Activated CD8-positive, alpha-beta memory T cell treated with anti-CD3 and anti-CD28 coated beads for 48 hours (primary cell): ENCODE data around the gene TSPAN8.
"Not testable (repeated sequence)": the region's sequence is repeated elsewhere in the genome, so short reads cannot be mapped to it uniquely, and the experiment has no call there.

Experiments used
- DNase-seq, 3 experiments: peaks; one replicate each; pipeline ENCODE4 v3.0.0-alpha.2; 2020; ENCODE audit warnings: low read depth in 2 of 3, low spot score in 2 of 3

The TSPAN8 gene

DNA sequence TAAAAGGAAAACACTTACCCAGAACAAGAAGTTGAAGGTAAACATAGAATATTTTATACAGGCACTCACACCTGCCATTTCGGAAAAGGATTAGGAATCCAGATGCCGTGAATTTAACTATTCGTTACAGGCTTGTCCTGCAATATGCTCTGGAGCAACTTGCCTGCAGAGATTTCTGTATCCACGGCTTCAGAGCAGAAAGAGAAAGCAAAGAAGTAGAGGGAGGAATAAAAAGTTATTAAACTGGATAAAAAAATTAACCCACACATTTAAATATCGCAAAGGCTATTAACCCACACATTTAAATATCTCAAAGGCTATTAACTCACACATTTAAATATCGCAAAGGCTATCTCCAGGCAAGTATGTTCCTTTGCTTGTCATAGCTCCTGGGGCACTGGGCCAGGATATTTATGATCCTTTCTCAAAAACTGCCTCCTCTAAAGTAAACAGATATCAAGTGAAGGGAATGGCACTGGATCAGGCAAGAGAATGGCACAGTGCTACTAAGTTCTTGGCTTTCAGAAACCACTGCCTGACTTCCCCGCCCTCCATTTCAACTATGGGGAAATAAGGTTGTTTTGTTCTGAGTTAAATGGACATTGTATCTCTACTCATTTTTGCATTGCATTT lies at the start of gene TSPAN8:
TSPAN8 (minus strand) TSS at position 399 of the 633 bp plus-strand sequence; CDS start at position 78, 321 bp downstream.
- DNase-seq: no peak

GRCh38 chr12:71201136-71201679 lies 43.4 kb upstream of the TSPAN8 start:
- DNase-seq: no peak

GRCh38 chr12:71200706-71201105 lies 42.9 kb upstream of the TSPAN8 start:
- no peak for DNase-seq

GRCh38 chr12:71197460-71197859 lies 39.7 kb upstream of the TSPAN8 start:
- DNase-seq: no peak

- DNase-seq: no peak
Observed at GRCh38 chr12:71195338-71195896, 37.6 kb upstream of the TSPAN8 start.

DNA sequence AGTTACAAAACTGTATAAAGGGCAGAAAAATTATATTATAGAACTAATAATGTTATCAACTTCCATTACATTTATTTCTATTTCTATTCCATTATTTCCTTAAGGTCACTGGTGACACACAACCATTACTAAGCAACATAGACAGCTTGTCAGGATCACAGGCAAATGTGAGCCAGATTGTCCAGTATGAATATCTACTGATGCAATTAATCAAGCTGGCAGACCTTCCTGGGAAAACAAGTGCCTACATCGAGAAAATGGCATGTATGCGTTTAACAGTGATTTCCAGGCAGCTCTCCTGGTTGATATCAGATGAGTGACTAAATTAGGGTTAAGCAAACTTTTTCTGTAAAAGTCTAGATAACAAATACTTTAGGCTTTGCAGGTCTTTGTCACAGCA lies 36.9 kb upstream of the TSPAN8 start:
- no peak for DNase-seq

DNA sequence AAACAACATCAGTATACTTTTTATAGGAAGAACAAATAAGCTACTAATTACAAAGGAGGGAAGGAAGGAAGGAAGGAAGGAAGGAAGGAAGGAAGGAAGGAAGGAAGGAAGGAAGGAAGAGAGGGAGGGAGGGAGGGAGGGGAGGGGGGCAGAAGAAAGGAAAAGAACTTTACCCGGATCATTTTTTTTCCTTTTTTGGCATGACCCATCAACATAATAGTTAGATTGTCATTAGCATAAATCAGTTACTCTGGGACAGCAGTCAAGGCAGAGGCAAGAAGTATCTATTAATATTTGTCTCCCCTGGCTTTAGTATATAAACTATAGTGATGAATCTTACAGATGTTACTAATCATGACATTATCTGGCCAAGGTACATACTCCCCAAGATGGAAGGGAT lies 35.2 kb upstream of the TSPAN8 start:
- no peak for DNase-seq

GRCh38 chr12:71191509-71192196 lies 33.9 kb upstream of the TSPAN8 start:
- no peak for DNase-seq

DNA sequence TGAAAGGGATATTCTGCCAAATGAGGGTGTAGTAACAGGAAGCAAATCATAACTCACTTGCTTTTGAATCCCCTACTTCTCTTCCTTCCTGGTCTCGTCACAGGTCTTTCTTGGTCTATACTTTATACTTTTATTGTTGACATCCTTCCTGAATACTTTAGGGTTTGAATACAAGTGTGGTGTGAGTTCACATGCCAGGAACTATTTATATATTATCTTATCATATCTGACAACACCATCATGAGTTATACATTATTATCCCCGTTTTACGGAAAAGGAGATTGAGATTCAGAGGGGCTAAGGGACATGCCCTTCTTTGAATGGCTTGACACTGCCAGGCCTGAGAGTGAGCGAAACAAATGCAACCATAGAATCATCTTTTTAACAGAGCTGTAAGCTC lies 33.0 kb upstream of the TSPAN8 start:
- DNase-seq: no peak

GRCh38 chr12:71187379-71187778 lies 29.6 kb upstream of the TSPAN8 start:
- DNase-seq: no peak

- no peak for DNase-seq
Observed at GRCh38 chr12:71186571-71187288, 28.9 kb upstream of the TSPAN8 start.

DNA sequence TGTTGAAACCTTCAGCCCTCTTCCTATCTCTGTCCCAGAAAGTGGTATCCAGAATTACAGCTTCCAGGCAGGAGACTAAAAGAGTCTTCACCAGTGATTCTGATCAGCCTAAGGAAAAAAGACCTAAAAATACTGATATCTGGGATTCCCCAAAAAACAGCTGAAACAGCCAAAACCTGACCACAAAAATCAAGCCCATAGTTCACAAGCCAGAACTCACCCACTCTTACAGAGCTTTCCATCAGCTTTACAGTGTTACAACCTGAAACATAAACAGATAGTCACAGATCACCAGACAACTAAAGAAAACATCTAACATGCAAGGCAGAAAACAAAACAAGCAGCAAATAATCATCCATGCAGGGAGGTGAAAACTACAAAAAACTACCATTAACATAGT lies 26.0 kb upstream of the TSPAN8 start:
- DNase-seq: no peak

- DNase-seq: no peak
Observed at GRCh38 chr12:71183018-71183417, 25.2 kb upstream of the TSPAN8 start.

DNA sequence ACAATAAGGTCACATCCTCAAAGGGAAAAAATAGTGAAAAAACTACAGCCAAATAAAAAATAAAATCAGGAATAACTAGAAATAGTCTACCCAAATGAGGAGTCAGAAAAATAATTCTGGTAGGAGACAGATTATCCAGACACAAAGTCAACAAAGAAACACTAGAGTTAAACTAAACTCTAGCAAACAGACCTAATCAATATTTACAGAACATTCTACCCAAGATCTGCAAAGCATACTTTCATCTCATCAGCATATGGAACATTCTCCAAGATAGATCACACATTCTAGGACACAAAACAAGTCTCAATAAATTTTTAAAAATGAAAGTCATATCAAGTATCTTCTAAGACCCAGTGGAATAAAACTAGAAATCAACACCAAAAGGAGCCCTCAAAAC lies 20.4 kb upstream of the TSPAN8 start:
- no peak for DNase-seq

GRCh38 chr12:71174825-71175224 lies 17.0 kb upstream of the TSPAN8 start:
- DNase-seq: no peak

GRCh38 chr12:71174146-71174545 lies 16.3 kb upstream of the TSPAN8 start:
- DNase-seq: no peak

DNA sequence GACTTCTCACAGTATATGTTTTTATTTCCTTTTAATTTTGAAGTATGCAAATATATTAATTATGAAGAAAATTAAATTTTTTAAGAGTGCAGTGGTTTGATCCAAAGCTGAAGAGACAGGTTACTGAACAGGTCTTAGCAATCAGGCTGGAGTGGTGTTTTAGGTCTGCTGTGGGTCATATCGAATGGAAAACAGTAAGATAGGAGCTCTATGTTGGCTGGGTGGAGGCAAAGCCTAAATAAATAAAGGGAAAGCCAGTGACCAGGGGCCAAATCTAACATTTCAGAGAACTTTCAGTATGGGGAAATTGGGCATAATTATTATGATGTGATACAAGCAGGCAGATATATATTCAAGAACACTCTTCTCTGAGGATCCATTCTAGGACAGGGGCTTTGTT lies 12.7 kb upstream of the TSPAN8 start:
- DNase-seq: no peak

- DNase-seq: no peak
Observed at GRCh38 chr12:71169286-71169685, 11.5 kb upstream of the TSPAN8 start.

GRCh38 chr12:71166862-71167496 lies 9.2 kb upstream of the TSPAN8 start:
- DNase-seq: no peak

DNA sequence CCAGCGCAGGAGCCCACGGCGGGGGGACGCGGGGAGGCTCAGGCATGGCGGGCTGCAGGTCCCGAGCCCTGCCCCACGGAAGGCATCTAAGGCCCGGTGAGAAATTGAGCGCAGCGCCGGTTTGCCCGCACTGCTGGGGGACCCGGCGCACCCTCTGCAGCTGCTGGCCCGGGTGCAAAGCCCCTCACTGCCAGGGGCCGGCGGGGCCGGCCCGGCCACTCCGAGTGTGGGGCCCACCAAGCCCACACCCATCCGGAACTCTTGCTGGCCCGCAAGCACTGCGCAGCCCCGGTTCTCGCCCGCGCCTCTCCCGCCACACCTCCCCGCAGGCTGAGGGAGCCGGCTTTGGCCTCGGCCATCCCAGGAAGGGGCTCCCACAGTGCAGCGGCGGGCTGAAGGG lies 8.5 kb upstream of the TSPAN8 start:
- no peak for DNase-seq

DNA sequence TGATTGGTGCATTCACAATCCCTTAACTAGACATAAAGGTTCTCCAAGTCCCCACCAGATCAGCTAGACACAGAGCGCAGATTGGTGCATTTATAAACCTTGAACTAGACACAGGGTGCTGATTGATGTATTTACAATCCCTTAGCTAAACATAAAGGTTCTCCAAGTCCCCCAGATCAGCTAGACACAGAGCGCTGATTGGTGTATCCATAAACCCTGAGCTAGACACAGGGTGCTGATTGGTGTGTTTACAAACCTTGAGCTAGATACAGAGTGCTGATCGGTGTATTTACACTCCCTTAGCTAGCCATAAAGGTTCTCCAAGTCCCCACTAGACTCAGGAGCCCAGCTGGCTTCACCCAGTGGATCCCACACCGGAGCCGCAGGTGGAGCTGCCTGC lies 8.0 kb upstream of the TSPAN8 start:
- DNase-seq: not testable (repeated sequence)
